BLaER1 (cell line): ENCODE data around the gene MYL2.
"Not testable (repeated sequence)": the region's sequence is repeated elsewhere in the genome, so short reads cannot be mapped to it uniquely, and the experiment has no call there.

Source experiments
- H3K27ac ChIP-seq: shearing (Covaris generic); formaldehyde crosslinking; 2 replicates; pipeline ENCODE4 v1.8.1; 2022
- H3K27me3 ChIP-seq: shearing (Covaris generic); formaldehyde crosslinking; 2 replicates; pipeline ENCODE4 v1.8.1; 2022
- H3K36me3 ChIP-seq: shearing (Covaris generic); formaldehyde crosslinking; 2 replicates; pipeline ENCODE4 v1.8.1; 2022
- H3K4me1 ChIP-seq: shearing (Covaris generic); formaldehyde crosslinking; 2 replicates; pipeline ENCODE4 v1.8.1; 2022
- H3K4me2 ChIP-seq: shearing (Covaris generic); formaldehyde crosslinking; 2 replicates; pipeline ENCODE4 v1.8.1; 2022
- H3K4me3 ChIP-seq: shearing (Covaris generic); formaldehyde crosslinking; 2 replicates; pipeline ENCODE4 v1.8.1; 2022
- H3K9ac ChIP-seq: shearing (Covaris generic); formaldehyde crosslinking; 2 replicates; pipeline ENCODE4 v1.8.1; 2022
- H3K9me3 ChIP-seq: shearing (Covaris generic); formaldehyde crosslinking; 2 replicates; pipeline ENCODE4 v1.8.1; 2022
- H4K20me1 ChIP-seq: shearing (Covaris generic); formaldehyde crosslinking; 2 replicates; pipeline ENCODE4 v1.8.1; 2022
- Cebpa-rat ChIP-seq: shearing (Covaris generic); IDR thresholded peaks from 2 replicates; pipeline ENCODE4 v1.8.1; 2022

Gene MYL2, protein sequence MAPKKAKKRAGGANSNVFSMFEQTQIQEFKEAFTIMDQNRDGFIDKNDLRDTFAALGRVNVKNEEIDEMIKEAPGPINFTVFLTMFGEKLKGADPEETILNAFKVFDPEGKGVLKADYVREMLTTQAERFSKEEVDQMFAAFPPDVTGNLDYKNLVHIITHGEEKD

DNA sequence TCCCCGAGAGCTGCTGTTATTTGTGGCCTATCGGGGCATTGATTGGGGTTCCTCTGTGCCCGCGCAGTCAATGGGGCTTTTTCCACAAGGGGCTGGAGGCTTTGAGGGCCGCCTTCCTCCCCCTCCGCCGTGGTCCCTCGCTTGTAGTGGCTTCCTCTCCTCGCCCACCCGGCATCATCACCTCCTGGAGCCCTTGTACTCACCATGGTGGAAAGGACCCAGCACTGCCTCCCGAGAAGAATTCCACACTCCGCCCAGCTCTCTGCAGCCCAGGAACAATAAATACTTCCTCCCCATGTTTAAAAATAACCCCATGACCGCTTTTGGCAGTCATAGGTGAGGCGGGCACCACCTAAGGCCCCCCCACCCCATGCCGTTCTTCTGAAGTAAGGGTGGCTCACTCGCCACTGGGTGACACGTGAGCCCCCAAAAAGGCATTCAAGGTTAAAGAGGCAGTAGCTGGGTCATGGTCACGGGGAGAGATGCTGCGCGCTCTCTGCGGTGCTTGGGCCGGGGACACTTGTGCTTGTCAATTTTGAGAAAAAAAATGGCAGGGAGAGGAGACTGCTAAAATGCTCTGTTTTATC, at the start of gene MYL2:
MYL2 (minus strand) TSS at position 256 of the 587 bp plus-strand sequence; CDS start at position 206, 50 bp downstream.
- Histone ChIP-seq H3K9ac (no peak within 1 kb of the TSS), H3K4me2 (no peak within 1 kb of the TSS), H4K20me1 (no peaks in the 10 kb centered on the region), H3K4me3 (no peak within 1 kb of the TSS), H3K36me3 (no peaks in the 10 kb centered on the region), H3K27me3 (no peaks in the 10 kb centered on the region), H3K4me1 (peaks cover 5% of the 10 kb centered on the region; the same call in 1 of the 2 replicates), H3K9me3 (no peaks in the 10 kb centered on the region), H3K27ac (no peak within 1 kb of the TSS)
- no peak for TF ChIP-seq Cebpa-rat

GRCh38 chr12:110966081-110966760, 45.8 kb upstream of the MYL2 start:
- Histone ChIP-seq H3K4me2 (no peak overlapping the region), H4K20me1 (no peaks in the 10 kb centered on the region), H3K9ac (no peak overlapping the region), H3K27me3 (no peaks in the 10 kb centered on the region), H3K4me1 (no peaks in the 10 kb centered on the region), H3K9me3 (peaks cover 1% of the 10 kb centered on the region; the same call in 1 of the 2 replicates), H3K4me3 (no peak overlapping the region), H3K36me3 (no peaks in the 10 kb centered on the region), H3K27ac (no peak overlapping the region)
- TF ChIP-seq Cebpa-rat = no peak

DNA sequence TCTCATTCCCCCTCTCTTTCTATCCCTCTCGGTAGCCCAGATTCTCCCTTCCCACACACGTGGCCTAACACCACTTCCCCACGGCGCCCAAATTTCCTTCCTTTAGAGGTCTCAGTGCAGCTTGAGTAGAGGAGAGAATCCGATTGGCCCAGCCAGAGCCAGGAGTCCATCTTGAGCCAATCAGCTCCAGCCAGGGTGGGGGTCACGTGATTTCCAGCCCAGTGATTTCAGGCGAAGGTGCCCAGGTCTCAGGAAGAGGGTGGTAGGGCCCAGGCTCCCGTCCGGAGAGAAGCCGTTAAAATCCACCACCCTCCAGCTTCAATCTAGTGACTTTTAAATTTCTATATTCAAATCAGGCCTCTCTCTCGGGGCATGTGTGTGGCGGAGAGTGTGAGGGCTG, 45.2 kb upstream of the MYL2 start:
- no peaks in the 10 kb centered on the region for H4K20me1 ChIP-seq
- H3K9me3 ChIP-seq = 0 out of 2 replicates have a peak, but pooled peaks cover 4% of the 10 kb centered on the region
- no peak overlapping the region for H3K9ac ChIP-seq
- H3K27ac ChIP-seq = no peak overlapping the region
- TF ChIP-seq Cebpa-rat = no peak
- H3K4me3 ChIP-seq = no peak overlapping the region
- no peaks in the 10 kb centered on the region for H3K36me3 ChIP-seq
- no peaks in the 10 kb centered on the region for H3K27me3 ChIP-seq
- no peak overlapping the region for H3K4me2 ChIP-seq
- no peaks in the 10 kb centered on the region for H3K4me1 ChIP-seq

GRCh38 chr12:110960795-110961194, 40.4 kb upstream of the MYL2 start:
- 0 out of 2 replicates have a peak, but pooled peaks cover 4% of the 10 kb centered on the region for H3K9me3 ChIP-seq
- H3K27ac ChIP-seq = no peak overlapping the region
- H3K9ac ChIP-seq = no peak overlapping the region
- no peaks in the 10 kb centered on the region for H4K20me1 ChIP-seq
- no peak for TF ChIP-seq Cebpa-rat
- H3K4me1 ChIP-seq = no peaks in the 10 kb centered on the region
- H3K36me3 ChIP-seq = no peaks in the 10 kb centered on the region
- no peaks in the 10 kb centered on the region for H3K27me3 ChIP-seq
- H3K4me3 ChIP-seq = no peak overlapping the region
- H3K4me2 ChIP-seq = no peak overlapping the region

GRCh38 chr12:110957652-110958051, 37.3 kb upstream of the MYL2 start:
- no peaks in the 10 kb centered on the region for H4K20me1 ChIP-seq
- no peak for TF ChIP-seq Cebpa-rat
- no peak overlapping the region for H3K27ac ChIP-seq
- H3K4me3 ChIP-seq = no peak overlapping the region
- no peaks in the 10 kb centered on the region for H3K36me3 ChIP-seq
- no peaks in the 10 kb centered on the region for H3K4me1 ChIP-seq
- peaks cover 8% of the 10 kb centered on the region; the same call in 1 of the 2 replicates for H3K9me3 ChIP-seq
- no peak overlapping the region for H3K9ac ChIP-seq
- H3K27me3 ChIP-seq = no peaks in the 10 kb centered on the region
- no peak overlapping the region for H3K4me2 ChIP-seq

GRCh38 chr12:110957159-110957558, 36.8 kb upstream of the MYL2 start:
- H3K27me3 ChIP-seq = no peaks in the 10 kb centered on the region
- no peak for TF ChIP-seq Cebpa-rat
- H3K4me2 ChIP-seq = no peak overlapping the region
- H4K20me1 ChIP-seq = no peaks in the 10 kb centered on the region
- H3K4me1 ChIP-seq = no peaks in the 10 kb centered on the region
- H3K9ac ChIP-seq = no peak overlapping the region
- H3K27ac ChIP-seq = no peak overlapping the region
- H3K36me3 ChIP-seq = no peaks in the 10 kb centered on the region
- peaks cover 8% of the 10 kb centered on the region; the same call in 1 of the 2 replicates for H3K9me3 ChIP-seq
- no peak overlapping the region for H3K4me3 ChIP-seq

GRCh38 chr12:110950867-110951266, 30.5 kb upstream of the MYL2 start:
- H3K36me3 ChIP-seq, H3K27ac ChIP-seq, H4K20me1 ChIP-seq, H3K9ac ChIP-seq, H3K4me3 ChIP-seq, H3K27me3 ChIP-seq, H3K4me2 ChIP-seq, H3K4me1 ChIP-seq: not testable (repeated sequence)
- peaks cover 37% of the 10 kb centered on the region for H3K9me3 ChIP-seq

DNA sequence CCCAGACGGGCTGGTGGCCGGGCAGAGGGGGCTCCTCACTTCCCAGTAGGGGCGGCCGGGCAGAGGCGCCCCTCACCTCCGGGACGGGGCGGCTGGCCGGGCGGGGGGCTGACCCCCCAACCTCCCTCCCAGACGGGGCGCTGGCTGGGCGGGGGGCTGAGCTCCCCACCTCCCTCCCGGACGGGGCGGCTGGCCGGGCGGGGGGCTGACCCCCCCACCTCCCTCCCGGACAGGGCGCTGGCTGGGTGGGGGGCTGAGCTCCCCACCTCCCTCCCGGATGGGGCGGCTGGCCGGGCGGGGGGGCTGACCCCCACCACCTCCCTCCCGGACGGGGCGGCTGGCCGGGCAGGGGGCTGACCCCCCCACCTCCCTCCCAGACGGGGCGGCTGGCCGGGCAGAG, 30.1 kb upstream of the MYL2 start:
- H3K27ac ChIP-seq, H3K27me3 ChIP-seq, H3K4me2 ChIP-seq, H3K4me3 ChIP-seq, H4K20me1 ChIP-seq, H3K4me1 ChIP-seq, H3K36me3 ChIP-seq, H3K9ac ChIP-seq: not testable (repeated sequence)
- peaks cover 41% of the 10 kb centered on the region for H3K9me3 ChIP-seq

GRCh38 chr12:110948041-110948440, 27.7 kb upstream of the MYL2 start:
- no peak for TF ChIP-seq Cebpa-rat

DNA sequence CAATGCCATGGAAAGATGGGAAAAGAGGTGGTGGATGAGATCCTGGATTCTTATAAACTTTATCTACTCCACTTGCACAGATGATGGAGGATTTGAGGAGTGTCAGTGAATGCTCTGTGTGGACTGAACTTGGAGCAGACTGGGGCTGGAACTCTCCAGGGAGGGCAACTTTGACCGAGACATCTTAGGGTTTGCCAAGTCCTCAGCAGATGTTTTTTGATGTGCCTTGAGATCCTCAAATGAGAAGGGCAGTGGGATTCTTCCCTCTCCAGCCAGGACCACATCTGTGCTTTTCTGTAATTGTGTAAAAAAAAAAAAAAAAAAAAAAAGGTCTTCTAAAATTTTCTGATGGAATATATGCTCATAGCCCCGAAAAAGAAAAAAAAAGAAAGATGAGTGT, 23.0 kb upstream of the MYL2 start:
- Histone ChIP-seq H3K9ac (no peak overlapping the region), H3K4me3 (no peak overlapping the region), H4K20me1 (no peaks in the 10 kb centered on the region), H3K9me3 (peaks cover 31% of the 10 kb centered on the region), H3K27ac (no peak overlapping the region), H3K4me2 (no peak overlapping the region), H3K36me3 (no peaks in the 10 kb centered on the region), H3K27me3 (no peaks in the 10 kb centered on the region), H3K4me1 (no peaks in the 10 kb centered on the region)
- no peak for TF ChIP-seq Cebpa-rat

More at GRCh38 chr12:110948041-110948440, 27.7 kb upstream of the MYL2 start:
- Histone ChIP-seq H3K4me1 (no peaks in the 10 kb centered on the region), H3K9ac (no peak overlapping the region), H3K27ac (no peak overlapping the region), H3K4me2 (no peak overlapping the region), H3K27me3 (no peaks in the 10 kb centered on the region), H3K9me3 (peaks cover 38% of the 10 kb centered on the region), H3K36me3 (no peaks in the 10 kb centered on the region), H4K20me1 (no peaks in the 10 kb centered on the region), H3K4me3 (no peak overlapping the region)
